Testis (tissue), 2 donors: ENCODE data around the gene ARPC1A.

ENCODE experiments used
- CTCF ChIP-seq, 3 experiments: fragments of 450-650 bp in 2 of 3; fragments of 200-600 bp in 1 of 3; sonication (generic) in 1 of 3; IDR thresholded peaks; one replicate each; pipeline ENCODE4 v1.5.1; 2016 to 2019; ENCODE audit warnings: antibody characterized with exemption in 3 of 3, mild to moderate bottlenecking in 2 of 3, moderate library complexity in 1 of 3
- POLR2A ChIP-seq: fragments of 450-650 bp; IDR thresholded peaks from one replicate; pipeline ENCODE4 v1.6.1; 2017; ENCODE audit warnings: antibody characterized with exemption, mild to moderate bottlenecking, moderate library complexity

- TF ChIP-seq CTCF (IDR thresholded peaks at IDR 0.05) (no peak), POLR2A (no peak)
These were observed 37.6 kb downstream of the ARPC1A start for GRCh38 chr7:99363286-99363685.
